ENCODE data around the gene CD151.

The CD151 gene

GRCh38 chr11:797296-798092, 35.3 kb upstream of the CD151 start:
- DNase-seq (ENCODE audit: low read depth in 2 of 2), result peak; percentile 61 to 76

- peak in 1 of 2 donors; percentile 79 for DNase-seq (ENCODE audit: low read depth in 2 of 2)
Observed at GRCh38 chr11:798093-798713, 34.5 kb upstream of the CD151 start, which contains the start of gene SLC25A22. TSS of gene SLC25A22 (minus strand) at chr11:798281. CDS start at chr11:795006, 3,275 bp downstream.

- DNase-seq (ENCODE audit: low read depth in 2 of 2), result no peak
Observed at GRCh38 chr11:799641-800316, 33.0 kb upstream of the CD151 start.

GRCh38 chr11:800473-800872, 32.3 kb upstream of the CD151 start:
- DNase-seq (ENCODE audit: low read depth in 2 of 2), result no peak

- no peak for DNase-seq (ENCODE audit: low read depth in 2 of 2)
Observed at GRCh38 chr11:801097-801780, 31.5 kb upstream of the CD151 start.

GRCh38 chr11:802018-802617, 30.6 kb upstream of the CD151 start:
- no peak for DNase-seq (ENCODE audit: low read depth in 2 of 2)

- DNase-seq (ENCODE audit: low read depth in 2 of 2), result no peak
Observed at GRCh38 chr11:802693-803466, 29.9 kb upstream of the CD151 start.

GRCh38 chr11:803467-803742, 29.3 kb upstream of the CD151 start:
- DNase-seq (ENCODE audit: low read depth in 2 of 2), result no peak

- no peak for DNase-seq (ENCODE audit: low read depth in 2 of 2)
Observed at GRCh38 chr11:803770-804598, 28.8 kb upstream of the CD151 start.

GRCh38 chr11:804599-804964, 28.2 kb upstream of the CD151 start:
- no peak for DNase-seq (ENCODE audit: low read depth in 2 of 2)

GRCh38 chr11:808427-809286, 24.1 kb upstream of the CD151 start:
- DNase-seq (ENCODE audit: low read depth in 2 of 2), result no peak

- peak; percentile 94 to 98 for DNase-seq (ENCODE audit: low read depth in 2 of 2)
Observed at GRCh38 chr11:809287-810039, 23.3 kb upstream of the CD151 start, which contains the start of gene RPLP2. TSS of gene RPLP2 (plus strand) at chr11:809967. CDS start at chr11:810235, 268 bp downstream.

GRCh38 chr11:810040-810567, 22.6 kb upstream of the CD151 start:
- no peak for DNase-seq (ENCODE audit: low read depth in 2 of 2)

GRCh38 chr11:811446-812245, 21.1 kb upstream of the CD151 start:
- no peak for DNase-seq (ENCODE audit: low read depth in 2 of 2)

- DNase-seq (ENCODE audit: low read depth in 2 of 2), result no peak
Observed at GRCh38 chr11:812390-812789, 20.4 kb upstream of the CD151 start.

GRCh38 chr11:813072-813455, 19.7 kb upstream of the CD151 start:
- DNase-seq (ENCODE audit: low read depth in 2 of 2), result no peak

- no peak for DNase-seq (ENCODE audit: low read depth in 2 of 2)
Observed at GRCh38 chr11:813456-814096, 19.2 kb upstream of the CD151 start.

All from stimulated activated CD8-positive, alpha-beta memory T cell treated with anti-CD3 and anti-CD28 coated beads, Interleukin-7, amount 100 ng/mL, for 4 hours (primary cell).